Measurements from ENCODE around the gene AMER3. TPM values are rescaled to one million over a fixed set of nuclear protein-coding genes. Genes with fewer than 3 reads are reported as not detected.

The AMER3 gene
- total RNA-seq, 2 donors from 2014 or later, result 0.18 to 10.1 TPM

DNA sequence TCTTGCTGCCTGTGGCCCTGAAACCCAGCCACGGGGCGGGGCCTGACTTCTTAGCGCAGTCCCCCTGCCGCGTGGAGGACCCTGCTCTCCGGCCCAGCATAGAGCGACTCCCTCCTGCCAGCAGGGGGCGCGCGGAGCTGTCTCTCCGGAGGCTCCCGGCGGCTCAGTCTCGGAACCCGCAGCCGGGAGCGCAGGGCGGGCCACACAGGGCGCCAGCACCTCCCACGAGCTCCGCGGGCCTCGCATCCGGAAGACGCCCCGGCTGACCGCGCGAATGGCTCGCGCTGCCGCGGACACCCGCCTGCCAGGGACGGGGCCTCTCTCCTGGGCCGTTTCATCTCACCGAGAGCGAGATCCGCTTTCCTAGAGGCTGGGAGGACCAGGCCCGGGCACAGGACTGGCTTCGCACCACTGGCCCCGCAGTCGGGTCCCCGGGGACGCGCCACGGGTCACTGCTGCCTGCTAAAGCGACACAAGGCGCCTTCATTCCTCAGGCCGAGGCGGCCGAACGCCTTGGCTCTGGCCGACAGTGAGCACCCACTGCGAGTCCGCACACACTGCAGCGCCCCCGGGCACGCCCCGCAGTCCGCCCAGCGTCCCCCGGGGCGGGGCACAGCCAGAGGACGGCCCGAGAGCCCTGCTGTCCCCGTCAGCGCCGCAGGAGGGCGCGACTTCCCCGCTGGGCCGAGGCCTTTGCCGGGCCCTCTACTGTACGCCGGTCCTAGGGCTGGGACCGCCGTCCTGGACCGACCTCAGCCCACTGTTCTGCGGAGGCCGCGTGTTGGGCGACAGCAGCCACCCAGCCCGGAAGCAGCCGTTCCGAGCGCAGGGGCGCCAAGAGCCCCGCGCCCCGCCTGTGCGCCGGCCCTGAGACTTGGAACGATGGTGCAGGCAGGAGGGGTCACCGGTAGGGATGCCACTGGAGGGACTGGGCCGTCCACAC is 42.4 kb downstream of the AMER3 start:
- no peaks in the 10 kb centered on the region for H3K9me3 ChIP-seq
- H3K27ac ChIP-seq, result peak overlapping the region; percentile 90 to 95
- peak overlapping the region; percentile 78 to 89 for H3K4me3 ChIP-seq
- peaks cover 5% of the 10 kb centered on the region for H3K4me1 ChIP-seq (replicated peaks)
- WGBS, result under 1% methylated on average over 68 of the region's 96 CpGs
- H3K27me3 ChIP-seq (replicated peaks; ENCODE audit: insufficient read depth), result no peaks in the 10 kb centered on the region
- intact Hi-C loops (cut with DNase I), result loop anchor here (1.0 to 10.0 kb wide), 3 partner anchors 76 to 297 kb away; partner anchors contain the start of gene FAM168B
- DNase-seq (ENCODE audit: low spot score), result peak; percentile 88
- peak; percentile 7 for TF ChIP-seq POLR2A (IDR thresholded peaks at IDR 0.05)
- TF ChIP-seq POLR2AphosphoS5 (IDR thresholded peaks at IDR 0.05), result no peak
- TF ChIP-seq, protein P1, sequence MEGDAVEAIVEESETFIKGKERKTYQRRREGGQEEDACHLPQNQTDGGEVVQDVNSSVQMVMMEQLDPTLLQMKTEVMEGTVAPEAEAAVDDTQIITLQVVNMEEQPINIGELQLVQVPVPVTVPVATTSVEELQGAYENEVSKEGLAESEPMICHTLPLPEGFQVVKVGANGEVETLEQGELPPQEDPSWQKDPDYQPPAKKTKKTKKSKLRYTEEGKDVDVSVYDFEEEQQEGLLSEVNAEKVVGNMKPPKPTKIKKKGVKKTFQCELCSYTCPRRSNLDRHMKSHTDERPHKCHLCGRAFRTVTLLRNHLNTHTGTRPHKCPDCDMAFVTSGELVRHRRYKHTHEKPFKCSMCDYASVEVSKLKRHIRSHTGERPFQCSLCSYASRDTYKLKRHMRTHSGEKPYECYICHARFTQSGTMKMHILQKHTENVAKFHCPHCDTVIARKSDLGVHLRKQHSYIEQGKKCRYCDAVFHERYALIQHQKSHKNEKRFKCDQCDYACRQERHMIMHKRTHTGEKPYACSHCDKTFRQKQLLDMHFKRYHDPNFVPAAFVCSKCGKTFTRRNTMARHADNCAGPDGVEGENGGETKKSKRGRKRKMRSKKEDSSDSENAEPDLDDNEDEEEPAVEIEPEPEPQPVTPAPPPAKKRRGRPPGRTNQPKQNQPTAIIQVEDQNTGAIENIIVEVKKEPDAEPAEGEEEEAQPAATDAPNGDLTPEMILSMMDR (IDR thresholded peaks at IDR 0.05), result peak; percentile 72 to 95 (median 88)
- no peaks in the 10 kb centered on the region for H3K36me3 ChIP-seq

DNA sequence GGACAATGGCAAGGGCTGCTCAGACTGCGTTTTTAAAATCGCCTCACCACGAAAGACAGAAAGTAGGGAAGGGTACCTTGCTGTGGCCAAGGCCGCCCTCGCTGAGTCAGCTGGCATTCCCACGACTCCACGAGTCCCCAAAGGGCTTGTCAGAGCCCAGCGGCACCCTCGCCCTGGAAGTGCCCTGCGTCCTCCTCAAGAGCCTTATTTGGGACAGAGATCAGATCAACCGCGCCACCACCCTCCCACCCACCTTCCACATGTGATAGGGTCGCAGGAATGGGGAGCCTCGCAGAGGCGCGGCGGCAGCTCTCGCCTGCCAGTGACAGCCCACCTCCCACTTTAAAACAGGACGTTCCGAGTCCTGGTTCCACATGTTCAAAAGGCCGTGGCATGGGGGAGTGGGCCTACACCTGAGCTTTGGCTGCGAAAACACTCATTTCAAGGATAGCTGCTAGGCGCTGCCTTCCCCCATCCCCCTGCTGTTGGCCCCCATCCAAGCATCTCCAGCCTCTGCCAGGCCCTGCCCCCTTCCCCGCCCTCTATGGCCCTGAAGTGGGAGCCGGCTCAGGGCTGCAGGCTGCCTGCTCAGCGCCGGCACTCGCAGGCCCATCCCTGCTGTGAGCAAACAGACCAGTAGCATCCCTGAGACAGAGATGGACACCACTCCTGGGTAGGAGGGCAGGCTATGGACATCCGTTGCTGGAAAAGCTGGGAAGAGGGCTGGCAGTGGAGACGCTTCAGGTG is 43.3 kb downstream of the AMER3 start:
- 30% methylated on average over 30 of the region's 30 CpGs for WGBS
- Histone ChIP-seq H3K27ac (peak overlapping the region; percentile 90 to 95), H3K9me3 (no peaks in the 10 kb centered on the region), H3K36me3 (no peaks in the 10 kb centered on the region), H3K4me1 (replicated peaks) (peaks cover 5% of the 10 kb centered on the region), H3K27me3 (replicated peaks; ENCODE audit: insufficient read depth) (no peaks in the 10 kb centered on the region), H3K4me3 (peak overlapping the region; percentile 78 to 89)
- TF ChIP-seq POLR2AphosphoS5 (IDR thresholded peaks at IDR 0.05) (no peak), POLR2A (IDR thresholded peaks at IDR 0.05) (no peak)
- TF ChIP-seq, protein P1 (IDR thresholded peaks at IDR 0.05), result no peak
- DNase-seq (ENCODE audit: low spot score), result no peak
- intact Hi-C loops (cut with DNase I), result loop anchor here (1.0 to 10.0 kb wide), 2 partner anchors 75 to 296 kb away; partner anchors contain the start of gene FAM168B

DNA sequence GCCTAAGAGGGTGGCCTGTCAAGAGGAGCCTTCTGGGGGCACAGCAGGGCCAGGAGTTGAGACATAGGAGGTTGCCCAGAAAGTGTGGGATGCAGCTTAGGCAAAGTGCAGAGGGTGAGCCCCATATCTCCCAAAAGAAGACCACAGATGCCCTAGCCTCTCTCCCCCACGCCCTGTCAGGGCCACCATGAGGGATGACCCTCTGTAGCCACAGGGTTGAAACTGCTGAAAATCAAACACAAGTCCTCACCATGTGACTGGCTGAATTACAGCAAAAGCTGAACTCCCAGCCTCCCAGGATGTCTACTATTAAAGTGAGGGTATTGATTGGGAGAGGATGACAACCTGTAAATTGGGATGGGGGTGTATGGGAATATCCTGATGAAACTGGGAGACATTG is 44.0 kb downstream of the AMER3 start:
- TF ChIP-seq, protein P1 (IDR thresholded peaks at IDR 0.05), result no peak
- TF ChIP-seq POLR2A (IDR thresholded peaks at IDR 0.05), result no peak
- Histone ChIP-seq H3K36me3 (no peaks in the 10 kb centered on the region), H3K27me3 (replicated peaks; ENCODE audit: insufficient read depth) (no peaks in the 10 kb centered on the region), H3K27ac (no peak overlapping the region), H3K4me3 (no peak overlapping the region), H3K9me3 (no peaks in the 10 kb centered on the region), H3K4me1 (replicated peaks) (peaks cover 5% of the 10 kb centered on the region)
- DNase-seq (ENCODE audit: low spot score), result no peak
- intact Hi-C loops (cut with DNase I), result loop anchor here (10.0 kb wide), 1 partner anchor 296 kb away; the partner anchor contains the start of gene FAM168B
- WGBS, result 100% methylated on average over 1 of the region's 1 CpG

DNA sequence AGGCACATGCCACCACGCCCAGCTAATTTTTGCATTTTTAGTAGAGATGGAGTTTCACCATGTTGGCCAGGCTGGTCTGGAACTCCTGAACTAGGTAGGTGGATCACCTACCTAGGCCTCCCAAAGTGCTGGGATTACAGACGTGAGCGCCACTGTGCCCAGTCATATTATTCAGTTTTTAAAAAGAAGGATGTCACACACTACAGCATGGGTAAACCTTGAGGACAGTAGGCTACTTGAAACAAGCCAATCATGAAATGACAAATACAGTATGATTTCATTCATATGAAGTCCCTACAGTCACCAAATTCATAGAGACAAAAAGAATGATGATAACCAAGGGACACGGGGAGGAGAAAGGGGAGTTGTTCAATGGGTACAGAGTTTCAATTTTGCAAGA is 50.3 kb downstream of the AMER3 start:
- Histone ChIP-seq H3K4me1 (replicated peaks) (no peaks in the 10 kb centered on the region), H3K36me3 (no peaks in the 10 kb centered on the region), H3K27ac (no peak overlapping the region), H3K27me3 (replicated peaks; ENCODE audit: insufficient read depth) (no peaks in the 10 kb centered on the region), H3K4me3 (no peak overlapping the region), H3K9me3 (no peaks in the 10 kb centered on the region)
- 90% methylated on average over 4 of the region's 4 CpGs for WGBS
- DNase-seq (ENCODE audit: low spot score), result no peak
- intact Hi-C loops (cut with DNase I), result no loop called here
- TF ChIP-seq POLR2AphosphoS5 (IDR thresholded peaks at IDR 0.05) (no peak), POLR2A (IDR thresholded peaks at IDR 0.05) (no peak)
- TF ChIP-seq, protein P1 (IDR thresholded peaks at IDR 0.05), result no peak
